Neuronal stem cell (in vitro differentiated cells): ENCODE data around the gene IGLL5.

Experiments used
- DNase-seq: peaks from one replicate; pipeline ENCODE4 v3.0.0-alpha.2; 2013; ENCODE audit warnings: low spot score
- H2AFZ ChIP-seq: one replicate; pipeline ENCODE4 v1.6.1; 2013; ENCODE audit warnings: mild to moderate bottlenecking, low read length, inconsistent platforms
- H2AK5ac ChIP-seq: 2 replicates; pipeline ENCODE4 v1.6.1; 2013; ENCODE audit warnings: low read depth, mild to moderate bottlenecking, inconsistent platforms, low read length, moderate library complexity, mixed read lengths
- H2BK120ac ChIP-seq: 2 replicates; pipeline ENCODE4 v1.6.1; 2013; ENCODE audit warnings: low read depth, mild to moderate bottlenecking, inconsistent platforms, low read length, moderate library complexity, mixed read lengths
- H2BK12ac ChIP-seq: one replicate; pipeline ENCODE4 v1.6.1; 2013; ENCODE audit warnings: low read length, inconsistent platforms
- H2BK15ac ChIP-seq: 2 replicates; pipeline ENCODE4 v1.6.1; 2013; ENCODE audit warnings: mild to moderate bottlenecking, low read length, inconsistent platforms, mixed read lengths
- H2BK5ac ChIP-seq: one replicate; pipeline ENCODE4 v1.6.1; 2013; ENCODE audit warnings: inconsistent platforms, mild to moderate bottlenecking, low read length, moderate library complexity
- H3K14ac ChIP-seq: one replicate; pipeline ENCODE4 v1.6.1; 2013; ENCODE audit warnings: low read length, inconsistent platforms
- H3K18ac ChIP-seq: 2 replicates; pipeline ENCODE4 v1.6.1; 2013; ENCODE audit warnings: low read length, inconsistent platforms
- H3K23ac ChIP-seq: 2 replicates; pipeline ENCODE4 v1.6.1; 2013; ENCODE audit warnings: low read depth, mild to moderate bottlenecking, mixed read lengths, low read length, inconsistent platforms; ENCODE audit not compliant: poor library complexity
- H3K27ac ChIP-seq: replicated peaks from 3 replicates; pipeline ENCODE4 v1.5.1; 2013; ENCODE audit warnings: low read length, inconsistent platforms
- H3K27me3 ChIP-seq, 3 experiments: 2 replicates each; pipeline ENCODE4 v1.6.1; 2013; ENCODE audit warnings: low read length in 3 of 3, mild to moderate bottlenecking in 2 of 3, inconsistent platforms in 1 of 3, low read depth in 1 of 3, mixed read lengths in 1 of 3, moderate library complexity in 1 of 3; ENCODE audit not compliant: control insufficient read depth in 3 of 3, insufficient read depth in 3 of 3
- H3K36me3 ChIP-seq, 2 donors: replicated peaks in 1 of 2; 2 replicates each; pipeline ENCODE4 v1.6.1; 2013; ENCODE audit warnings: low read length in 2 of 2; ENCODE audit not compliant: control insufficient read depth in 2 of 2, insufficient read depth in 2 of 2
- H3K4ac ChIP-seq: 2 replicates; pipeline ENCODE4 v1.6.1; 2013; ENCODE audit warnings: inconsistent platforms, mild to moderate bottlenecking, low read length, moderate library complexity
- H3K4me1 ChIP-seq, 2 donors: 1 replicate in 1 of 2; 2 replicates in 1 of 2; pipeline ENCODE4 v1.6.1; 2013; ENCODE audit warnings: low read length in 2 of 2, low read depth in 1 of 2; ENCODE audit not compliant: control insufficient read depth in 2 of 2, insufficient read depth in 1 of 2
- H3K4me2 ChIP-seq: one replicate; pipeline ENCODE4 v1.6.1; 2013; ENCODE audit warnings: mild to moderate bottlenecking, low read length, inconsistent platforms; ENCODE audit not compliant: insufficient read depth, poor library complexity, severe bottlenecking
- H3K4me3 ChIP-seq, 2 donors: 2 replicates each; pipeline ENCODE4 v1.5.1; 2013; ENCODE audit warnings: low read length in 2 of 2, mild to moderate bottlenecking in 2 of 2, inconsistent platforms in 1 of 2, moderate library complexity in 1 of 2
- H3K79me1 ChIP-seq: one replicate; pipeline ENCODE4 v1.6.1; 2013; ENCODE audit warnings: low read depth, mild to moderate bottlenecking, inconsistent platforms, low read length, moderate library complexity
- H3K9ac ChIP-seq: one replicate; pipeline ENCODE4 v1.6.1; 2013; ENCODE audit warnings: mild to moderate bottlenecking, low read depth, low read length, inconsistent platforms; ENCODE audit not compliant: poor library complexity
- H3K9me3 ChIP-seq, 2 donors: replicated peaks in 1 of 2; 2 replicates each; pipeline versions ENCODE3 to v1.6.1; 2013; ENCODE audit warnings: low read length in 2 of 2, mild to moderate bottlenecking in 2 of 2, inconsistent platforms in 1 of 2, low read depth in 1 of 2, mixed read lengths in 1 of 2, moderate library complexity in 1 of 2; ENCODE audit not compliant: control insufficient read depth in 2 of 2, insufficient read depth in 1 of 2
- H4K8ac ChIP-seq: one replicate; pipeline ENCODE4 v1.6.1; 2013; ENCODE audit warnings: low read depth, mild to moderate bottlenecking, inconsistent platforms, low read length, moderate library complexity
- H4K91ac ChIP-seq: one replicate; pipeline ENCODE4 v1.6.1; 2013; ENCODE audit warnings: low read length, low read depth, mild to moderate bottlenecking, inconsistent platforms; ENCODE audit not compliant: poor library complexity
- WGBS, 2 donors: extraction: QIAGEN DNeasy Blood & Tissue Kit; methylation state at CpG; one replicate each; pipeline ENCODE4 v1.1.7; 2013; ENCODE audit warnings: missing lambda C conversion rate in 2 of 2, mixed read lengths in 1 of 2; ENCODE audit not compliant: insufficient read length in 2 of 2, insufficient replicate concordance in 1 of 2; ENCODE audit errors: extremely low coverage in 2 of 2; 5-methylcytosine and 5-hydroxymethylcytosine counted together

The IGLL5 gene

GRCh38 chr22:22847241-22847640, 40.4 kb upstream of the IGLL5 start:
- H3K4me2 ChIP-seq, result no peak overlapping the region
- H2AK5ac ChIP-seq, result no peak overlapping the region
- no peak overlapping the region for H3K27ac ChIP-seq
- H3K4me3 ChIP-seq, result no peak overlapping the region
- WGBS, 2 donors, result no CpG with 5 or more reads among the region's 2 CpGs
- no peak for DNase-seq
- H3K4ac ChIP-seq, result no peak overlapping the region
- no peak overlapping the region for H2AFZ ChIP-seq
- peaks cover 0 to 2% (median 0%) of the 10 kb centered on the region in 3 experiments for H3K27me3 ChIP-seq
- no peak overlapping the region for H4K8ac ChIP-seq
- H2BK15ac ChIP-seq, result no peak overlapping the region
- H3K9me3 ChIP-seq, result no peaks in the 10 kb centered on the region
- H3K9ac ChIP-seq, result no peak overlapping the region
- no peak overlapping the region for H3K23ac ChIP-seq
- H2BK120ac ChIP-seq, result no peak overlapping the region
- H3K14ac ChIP-seq, result no peak overlapping the region
- no peak overlapping the region for H2BK5ac ChIP-seq
- H3K36me3 ChIP-seq, result no peaks in the 10 kb centered on the region
- no peaks in the 10 kb centered on the region for H3K79me1 ChIP-seq
- no peaks in the 10 kb centered on the region for H3K4me1 ChIP-seq
- H2BK12ac ChIP-seq, result no peak overlapping the region
- H3K18ac ChIP-seq, result no peak overlapping the region
- H4K91ac ChIP-seq, result no peak overlapping the region

DNA sequence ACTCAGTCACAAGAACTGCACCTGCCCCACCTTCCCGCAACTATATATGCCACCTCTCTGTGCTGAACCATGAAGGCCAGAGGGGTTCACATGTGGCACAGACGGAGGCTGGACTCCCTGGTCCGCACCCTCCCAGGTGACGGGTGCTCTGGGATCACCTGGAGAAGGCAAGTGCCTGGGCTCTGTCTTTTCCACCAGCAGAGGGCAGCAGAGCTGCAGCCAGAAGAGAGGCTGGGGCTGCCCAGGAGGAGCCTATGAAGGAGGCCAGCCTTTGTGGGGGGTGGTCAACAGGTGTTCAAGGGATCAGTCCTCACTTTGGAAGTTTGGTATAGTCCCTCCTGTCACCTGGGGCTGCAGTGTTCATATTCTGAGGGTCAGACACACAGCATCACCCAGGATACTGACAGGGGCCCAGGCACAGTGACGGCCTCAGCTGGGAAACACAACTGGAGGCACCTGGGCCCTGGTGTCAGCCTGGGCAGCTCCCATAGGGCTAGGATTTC, 39.2 kb upstream of the IGLL5 start:
- Histone ChIP-seq H3K36me3 (no peaks in the 10 kb centered on the region), H3K9ac (no peak overlapping the region), H3K4me3 (no peak overlapping the region), H3K79me1 (no peaks in the 10 kb centered on the region), H2BK120ac (no peak overlapping the region), H2AFZ (no peak overlapping the region), H4K91ac (no peak overlapping the region), H3K23ac (peak overlapping the region; percentile 65), H3K14ac (no peak overlapping the region), H2BK12ac (no peak overlapping the region), H2BK15ac (no peak overlapping the region), H3K18ac (no peak overlapping the region), H2AK5ac (no peak overlapping the region), H3K27me3 (peaks cover 0 to 6% (median 0%) of the 10 kb centered on the region in 3 experiments), H3K4ac (no peak overlapping the region), H3K9me3 (no peaks in the 10 kb centered on the region), H3K4me2 (no peak overlapping the region), H4K8ac (no peak overlapping the region), H2BK5ac (no peak overlapping the region), H3K27ac (no peak overlapping the region), H3K4me1 (no peaks in the 10 kb centered on the region)
- DNase-seq, result peak; percentile 41
- no CpG with 5 or more reads among the region's 5 CpGs for WGBS, 2 donors

GRCh38 chr22:22849640-22850610, 37.7 kb upstream of the IGLL5 start:
- H4K91ac ChIP-seq, result no peak overlapping the region
- peak overlapping the region; percentile 40 for H3K18ac ChIP-seq
- no peak overlapping the region for H2AFZ ChIP-seq
- DNase-seq, result no peak
- no peak overlapping the region for H3K9ac ChIP-seq
- H3K36me3 ChIP-seq, result no peaks in the 10 kb centered on the region
- H3K79me1 ChIP-seq, result no peaks in the 10 kb centered on the region
- no peak overlapping the region for H2BK120ac ChIP-seq
- no peak overlapping the region for H3K4me3 ChIP-seq
- WGBS, 2 donors, result no CpG with 5 or more reads among the region's 5 CpGs
- no peaks in the 10 kb centered on the region for H3K4me1 ChIP-seq
- peaks cover 0 to 10% (median 0%) of the 10 kb centered on the region in 3 experiments for H3K27me3 ChIP-seq
- H3K23ac ChIP-seq, result peak overlapping the region; percentile 12
- no peak overlapping the region for H3K4me2 ChIP-seq
- no peak overlapping the region for H2BK15ac ChIP-seq
- no peak overlapping the region for H4K8ac ChIP-seq
- no peak overlapping the region for H2AK5ac ChIP-seq
- H2BK12ac ChIP-seq, result no peak overlapping the region
- H3K9me3 ChIP-seq, result no peaks in the 10 kb centered on the region
- no peak overlapping the region for H3K27ac ChIP-seq
- H3K4ac ChIP-seq, result no peak overlapping the region
- no peak overlapping the region for H2BK5ac ChIP-seq
- no peak overlapping the region for H3K14ac ChIP-seq

DNA sequence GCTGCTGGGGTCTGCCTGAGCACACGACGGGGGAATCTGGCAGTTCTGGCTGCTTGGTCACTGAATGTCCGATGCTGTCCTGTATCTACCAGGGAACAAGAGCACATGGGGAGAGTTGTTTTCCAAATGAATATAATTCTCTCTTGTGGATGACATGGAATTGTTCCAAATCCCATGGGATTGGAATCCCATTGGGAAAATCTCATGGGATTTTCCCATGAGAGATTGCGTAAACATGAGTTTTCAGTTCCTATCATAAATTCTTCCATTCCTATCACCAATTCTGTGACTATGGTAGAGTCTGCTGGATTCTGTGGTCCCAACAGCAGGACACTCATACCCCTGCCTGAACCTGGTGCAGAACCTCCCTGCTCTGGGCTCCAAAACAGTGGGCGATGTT, 35.6 kb upstream of the IGLL5 start:
- H3K18ac ChIP-seq, result no peak overlapping the region
- no peak overlapping the region for H4K8ac ChIP-seq
- H3K4me3 ChIP-seq, result no peak overlapping the region
- H2BK12ac ChIP-seq, result no peak overlapping the region
- no peak for DNase-seq
- no peak overlapping the region for H4K91ac ChIP-seq
- H3K27ac ChIP-seq, result no peak overlapping the region
- no peak overlapping the region for H3K14ac ChIP-seq
- WGBS, 2 donors, result no CpG with 5 or more reads among the region's 5 CpGs
- no peaks in the 10 kb centered on the region for H3K79me1 ChIP-seq
- peaks cover 0 to 1% of the 10 kb centered on the region in 2 donors for H3K4me1 ChIP-seq
- H2BK5ac ChIP-seq, result no peak overlapping the region
- H2AK5ac ChIP-seq, result no peak overlapping the region
- H2BK120ac ChIP-seq, result no peak overlapping the region
- no peak overlapping the region for H3K4me2 ChIP-seq
- peaks cover 0 to 10% (median 0%) of the 10 kb centered on the region in 3 experiments for H3K27me3 ChIP-seq
- no peaks in the 10 kb centered on the region for H3K36me3 ChIP-seq
- H3K4ac ChIP-seq, result no peak overlapping the region
- no peak overlapping the region for H2AFZ ChIP-seq
- no peak overlapping the region for H2BK15ac ChIP-seq
- no peaks in the 10 kb centered on the region for H3K9me3 ChIP-seq
- no peak overlapping the region for H3K9ac ChIP-seq
- no peak overlapping the region for H3K23ac ChIP-seq
